ENCODE data around the gene HTR7. TPM values are rescaled to one million over a fixed set of nuclear protein-coding genes. Genes with fewer than 3 reads are reported as not detected.

Gene HTR7
- total RNA-seq, 1 donor from 2014 or later: 0.22 TPM

- TF ChIP-seq CTCF (IDR thresholded peaks at IDR 0.05; ENCODE audit: borderline replicate concordance): no peak
- no peaks in the 10 kb centered on the region for H3K27me3 ChIP-seq (ENCODE audit: low read depth)
- intact Hi-C loops (cut with micrococcal nuclease): no loop called here
- DNase-seq: no peak
- H3K9me3 ChIP-seq (replicated peaks): no peaks in the 10 kb centered on the region
- H3K27ac ChIP-seq (replicated peaks): no peak overlapping the region
- peaks cover 88% of the 10 kb centered on the region for H3K36me3 ChIP-seq
- H3K4me3 ChIP-seq: no peak overlapping the region
- peaks cover 6% of the 10 kb centered on the region for H3K4me1 ChIP-seq
These were observed 31.8 kb upstream of the HTR7 start for GRCh38 chr10:90889636-90890035.

- H3K4me3 ChIP-seq: no peak overlapping the region
- H3K27me3 ChIP-seq (ENCODE audit: low read depth): no peaks in the 10 kb centered on the region
- no peak overlapping the region for H3K27ac ChIP-seq (replicated peaks)
- TF ChIP-seq CTCF (IDR thresholded peaks at IDR 0.05; ENCODE audit: borderline replicate concordance): no peak
- no peaks in the 10 kb centered on the region for H3K9me3 ChIP-seq (replicated peaks)
- no peaks in the 10 kb centered on the region for H3K4me1 ChIP-seq
- DNase-seq: no peak
- H3K36me3 ChIP-seq: peaks cover 78% of the 10 kb centered on the region
- intact Hi-C loops (cut with micrococcal nuclease): no loop called here
These were observed 30.5 kb upstream of the HTR7 start for GRCh38 chr10:90888387-90888786.

GRCh38 chr10:90887555-90887954 lies 29.7 kb upstream of the HTR7 start:
- H3K4me1 ChIP-seq: no peaks in the 10 kb centered on the region
- no peak for TF ChIP-seq CTCF (IDR thresholded peaks at IDR 0.05; ENCODE audit: borderline replicate concordance)
- H3K9me3 ChIP-seq (replicated peaks): no peaks in the 10 kb centered on the region
- no peak overlapping the region for H3K27ac ChIP-seq (replicated peaks)
- DNase-seq: no peak
- no peaks in the 10 kb centered on the region for H3K27me3 ChIP-seq (ENCODE audit: low read depth)
- intact Hi-C loops (cut with micrococcal nuclease): no loop called here
- no peak overlapping the region for H3K4me3 ChIP-seq
- peaks cover 74% of the 10 kb centered on the region for H3K36me3 ChIP-seq

GRCh38 chr10:90885176-90885575 lies 27.3 kb upstream of the HTR7 start:
- no peak overlapping the region for H3K27ac ChIP-seq (replicated peaks)
- intact Hi-C loops (cut with micrococcal nuclease): no loop called here

GRCh38 chr10:90884431-90884830 lies 26.6 kb upstream of the HTR7 start:
- H3K27ac ChIP-seq (replicated peaks): no peak overlapping the region
- no peaks in the 10 kb centered on the region for H3K4me1 ChIP-seq
- H3K36me3 ChIP-seq: peaks cover 63% of the 10 kb centered on the region
- intact Hi-C loops (cut with micrococcal nuclease): no loop called here
- DNase-seq: no peak
- H3K9me3 ChIP-seq (replicated peaks): no peaks in the 10 kb centered on the region
- no peaks in the 10 kb centered on the region for H3K27me3 ChIP-seq (ENCODE audit: low read depth)
- no peak for TF ChIP-seq CTCF (IDR thresholded peaks at IDR 0.05; ENCODE audit: borderline replicate concordance)
- no peak overlapping the region for H3K4me3 ChIP-seq

More at GRCh38 chr10:90885176-90885575, 27.3 kb upstream of the HTR7 start:
- no peaks in the 10 kb centered on the region for H3K9me3 ChIP-seq (replicated peaks)
- peaks cover 66% of the 10 kb centered on the region for H3K36me3 ChIP-seq
- no peak for TF ChIP-seq CTCF (IDR thresholded peaks at IDR 0.05; ENCODE audit: borderline replicate concordance)
- no peaks in the 10 kb centered on the region for H3K27me3 ChIP-seq (ENCODE audit: low read depth)
- DNase-seq: no peak
- H3K4me3 ChIP-seq: no peak overlapping the region
- no peaks in the 10 kb centered on the region for H3K4me1 ChIP-seq
